Gastrocnemius medialis (tissue), 4 donors: Measurements from ENCODE around the gene ZNF768. TPM values are rescaled to one million over a fixed set of nuclear protein-coding genes. Genes with fewer than 3 reads are reported as not detected.
A peak's percentile ranks its signal among the peaks of the same experiment; 100 is the strongest.

Experiments
- ATAC-seq, 2 donors: fragments of 150-250 bp; one replicate each; pipeline ENCODE4 v1.9.1; 2016
- DNase-seq, 2 donors: peaks; one replicate each; pipeline ENCODE4 v3.0.0-alpha.2; 2019
- H3K27ac ChIP-seq, 4 donors: fragments of 200-600 bp; sonication (generic); 1 replicate in 1 of 4; 2 replicates in 3 of 4; pipeline ENCODE4 v1.5.1; 2016 to 2018; ENCODE audit warnings: mild to moderate bottlenecking in 2 of 4, moderate library complexity in 1 of 4
- H3K27me3 ChIP-seq, 3 donors: fragments of 200-600 bp; sonication (generic) in 2 of 3; 1 replicate in 1 of 3; 2 replicates in 2 of 3; pipeline versions ENCODE4 v1.5.1 to v1.6.0; 2016 to 2019; ENCODE audit warnings: mild to moderate bottlenecking in 1 of 3, moderate library complexity in 1 of 3
- H3K36me3 ChIP-seq, 2 donors: fragments of 200-600 bp; sonication (generic) in 1 of 2; one replicate each; pipeline ENCODE4 v1.5.1; 2017 to 2018
- H3K4me1 ChIP-seq, 2 donors: fragments of 200-600 bp; sonication (generic) in 1 of 2; one replicate each; pipeline ENCODE4 v1.5.1; 2016 to 2017; ENCODE audit warnings: mild to moderate bottlenecking in 2 of 2
- H3K4me3 ChIP-seq, 4 donors: fragments of 200-600 bp; sonication (generic) in 3 of 4; 1 replicate in 1 of 4; 2 replicates in 3 of 4; pipeline ENCODE4 v1.5.1; 2016 to 2019; ENCODE audit warnings: mild to moderate bottlenecking in 2 of 4
- H3K9me3 ChIP-seq, 3 donors: fragments of 200-600 bp; sonication (generic) in 2 of 3; 1 replicate in 1 of 3; 2 replicates in 2 of 3; pipeline ENCODE4 v1.5.1; 2016 to 2019
- CTCF ChIP-seq, 5 experiments: fragments of 450-650 bp in 3 of 5; fragments of 200-600 bp in 2 of 5; sonication (generic) in 2 of 5; IDR thresholded peaks in 4 of 5; conservative IDR thresholded peaks in 1 of 5; 1 replicate in 4 of 5; 2 replicates in 1 of 5; pipeline ENCODE4 v1.5.1; 2016 to 2019; ENCODE audit warnings: antibody characterized with exemption in 5 of 5, mild to moderate bottlenecking in 3 of 5, moderate library complexity in 3 of 5
- POLR2A ChIP-seq, 2 donors: fragments of 450-650 bp; IDR thresholded peaks; one replicate each; pipeline ENCODE4 v1.6.1; 2017; ENCODE audit warnings: antibody characterized with exemption in 2 of 2, mild to moderate bottlenecking in 2 of 2, moderate library complexity in 2 of 2
- in situ Hi-C, 4 donors: fragments of 200-750 bp; cut with MboI; loops; one replicate each; pipeline versions ENCODE4 v1.15.0 to v1.8.0; 2017; ENCODE audit warnings: low sequenced_read_pairs in 4 of 4
- intact Hi-C: fragments of 100-400 bp; cut with DNase I; formaldehyde crosslinking; loops from one replicate; pipeline ENCODE4 v1.15.1; 2023; ENCODE audit warnings: low total_unique reads
- total RNA-seq, 4 donors: library from RNA; depleted of rRNA; stranded (reverse); fragments of >200 nt; gene quantifications; one replicate each; pipeline versions ENCODE4 v1.1.0 to v1.2.3, GENCODE V29; 2016

Gene ZNF768
- total RNA-seq, 4 donors from 2014 or later: 39.8 to 118 (median 69.8) TPM

GRCh38 chr16:30569746-30570635, 43.6 kb upstream of the ZNF768 start:
- Histone ChIP-seq H3K4me1 (peaks cover 21 to 24% of the 10 kb centered on the region in 2 donors), H3K4me3 (peak overlapping the region in 3 of 4 donors; percentile 75 to 87 (median 84)), H3K9me3 (no peaks in the 10 kb centered on the region), H3K27ac (peak overlapping the region; percentile 84 to 99 (median 98)), H3K36me3 (no peaks in the 10 kb centered on the region), H3K27me3 (no peaks in the 10 kb centered on the region)
- TF ChIP-seq POLR2A (IDR thresholded peaks at IDR 0.05) (no peak), CTCF (IDR thresholded peaks at IDR 0.05 in 4 of 5, conservative IDR thresholded peaks at IDR 0.05 in 1 of 5) (no peak)
- intact Hi-C loops (loop anchor here (5.0 kb wide), 1 partner anchor 37 kb away; no protein-coding TSS in a partner anchor), in situ Hi-C loops (loop anchor here in 2 of 4 donors (5.0 to 10.0 kb wide), 2 partner anchors 65 to 82 kb away; partner anchors contain the start of gene PRR14 (in 1 of the 2))
- ATAC-seq (no peak), DNase-seq (no peak)

DNA sequence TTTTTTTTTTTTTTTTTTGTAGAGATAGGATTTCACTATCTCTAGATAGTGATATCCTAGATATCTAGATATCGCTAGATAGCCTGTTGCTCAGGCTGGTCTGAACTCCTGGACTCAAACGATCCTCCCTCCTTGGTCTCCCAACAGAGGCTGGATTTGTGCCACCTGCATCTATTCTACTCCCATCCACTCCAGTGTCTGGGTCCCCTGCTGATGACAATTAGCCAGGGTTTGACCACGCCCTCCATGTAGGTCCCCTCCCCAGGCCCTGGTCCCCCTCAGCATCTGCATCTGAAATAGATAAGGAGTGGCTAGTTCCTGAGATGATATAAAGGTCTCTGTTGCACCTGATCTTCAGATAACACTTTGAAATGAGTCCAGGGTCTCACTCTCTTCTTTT, 42.9 kb upstream of the ZNF768 start:
- ATAC-seq: no peak
- no peaks in the 10 kb centered on the region for H3K27me3 ChIP-seq
- no peak for DNase-seq
- no peaks in the 10 kb centered on the region for H3K9me3 ChIP-seq
- H3K36me3 ChIP-seq: no peaks in the 10 kb centered on the region
- H3K27ac ChIP-seq: peak overlapping the region in 1 of 4 donors; percentile 98
- no peak overlapping the region for H3K4me3 ChIP-seq
- TF ChIP-seq CTCF (IDR thresholded peaks at IDR 0.05 in 4 of 5, conservative IDR thresholded peaks at IDR 0.05 in 1 of 5): no peak
- TF ChIP-seq POLR2A (IDR thresholded peaks at IDR 0.05): no peak
- peaks cover 21 to 24% of the 10 kb centered on the region in 2 donors for H3K4me1 ChIP-seq
- in situ Hi-C loops: no loop called here
- intact Hi-C loops: no loop called here

- Histone ChIP-seq H3K27me3 (no peaks in the 10 kb centered on the region), H3K27ac (no peak overlapping the region), H3K9me3 (no peaks in the 10 kb centered on the region), H3K4me1 (peaks cover 18 to 24% of the 10 kb centered on the region in 2 donors), H3K4me3 (no peak overlapping the region), H3K36me3 (no peaks in the 10 kb centered on the region)
- intact Hi-C loops: no loop called here
- ATAC-seq (no peak), DNase-seq (no peak)
- in situ Hi-C loops: no loop called here
- TF ChIP-seq CTCF (IDR thresholded peaks at IDR 0.05 in 4 of 5, conservative IDR thresholded peaks at IDR 0.05 in 1 of 5) (no peak), POLR2A (IDR thresholded peaks at IDR 0.05) (no peak)
These were observed 41.7 kb upstream of the ZNF768 start for GRCh38 chr16:30567991-30568638.

GRCh38 chr16:30567160-30567990, 41.0 kb upstream of the ZNF768 start:
- in situ Hi-C loops (no loop called here), intact Hi-C loops (no loop called here)
- DNase-seq: no peak
- Histone ChIP-seq H3K4me3 (no peak overlapping the region), H3K9me3 (no peaks in the 10 kb centered on the region), H3K36me3 (no peaks in the 10 kb centered on the region), H3K4me1 (peaks cover 11 to 19% of the 10 kb centered on the region in 2 donors), H3K27me3 (no peaks in the 10 kb centered on the region), H3K27ac (no peak overlapping the region)
- no peak for TF ChIP-seq POLR2A (IDR thresholded peaks at IDR 0.05)
- TF ChIP-seq CTCF (IDR thresholded peaks at IDR 0.05 in 4 of 5, conservative IDR thresholded peaks at IDR 0.05 in 1 of 5): no peak
- no peak for ATAC-seq
